ENCODE measurements around the gene NOC4L.

- TF ChIP-seq CTCF (IDR thresholded peaks at IDR 0.05; ENCODE audit: insufficient read depth, low read length, poor library complexity, severe bottlenecking) (no peak), EZH2phosphoT487 (conservative IDR thresholded peaks at IDR 0.05; ENCODE audit: low read length) (no peak)
Observed at GRCh38 chr12:132171968-132172521, 27.8 kb downstream of the NOC4L start.

All from SU-DHL-6 (cell line).